ENCODE results near the gene SARM1.

The SARM1 gene

DNA sequence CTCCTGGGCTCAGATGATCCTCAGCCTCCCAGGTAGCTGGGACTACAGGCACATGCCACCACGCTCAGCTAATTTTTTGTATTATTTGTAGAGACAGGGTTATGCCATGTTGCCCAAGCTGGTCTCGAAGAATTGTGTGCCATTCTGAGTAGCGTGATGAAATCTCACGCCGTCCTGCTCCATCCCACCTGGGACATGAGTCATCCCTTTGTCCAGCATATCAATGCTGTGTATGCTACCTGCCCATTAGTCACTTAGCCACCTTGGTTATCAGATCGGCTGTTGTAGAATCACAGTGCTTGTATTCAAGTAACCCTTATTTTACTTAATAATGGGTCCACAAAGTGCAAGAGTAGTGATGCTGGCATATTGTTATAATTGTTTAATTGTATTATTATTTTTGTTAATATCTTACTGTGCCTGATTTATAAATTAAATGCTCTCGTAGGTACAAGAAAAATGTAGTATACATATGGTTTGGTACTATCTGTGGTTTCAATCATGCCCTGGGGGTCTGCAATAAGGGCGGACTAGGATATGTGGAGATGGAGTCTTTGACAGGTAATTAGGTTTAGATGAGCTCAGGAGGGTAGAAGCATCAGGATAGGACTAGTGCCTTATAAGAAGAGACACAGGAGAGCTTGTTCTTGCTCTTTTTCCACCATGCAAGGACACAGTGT, 75.4 kb downstream of the SARM1 start:
- H3K27ac ChIP-seq = no peak overlapping the region
- TF ChIP-seq ZFX (IDR thresholded peaks at IDR 0.05; ENCODE audit: borderline replicate concordance) = no peak
- TF ChIP-seq, protein P1, sequence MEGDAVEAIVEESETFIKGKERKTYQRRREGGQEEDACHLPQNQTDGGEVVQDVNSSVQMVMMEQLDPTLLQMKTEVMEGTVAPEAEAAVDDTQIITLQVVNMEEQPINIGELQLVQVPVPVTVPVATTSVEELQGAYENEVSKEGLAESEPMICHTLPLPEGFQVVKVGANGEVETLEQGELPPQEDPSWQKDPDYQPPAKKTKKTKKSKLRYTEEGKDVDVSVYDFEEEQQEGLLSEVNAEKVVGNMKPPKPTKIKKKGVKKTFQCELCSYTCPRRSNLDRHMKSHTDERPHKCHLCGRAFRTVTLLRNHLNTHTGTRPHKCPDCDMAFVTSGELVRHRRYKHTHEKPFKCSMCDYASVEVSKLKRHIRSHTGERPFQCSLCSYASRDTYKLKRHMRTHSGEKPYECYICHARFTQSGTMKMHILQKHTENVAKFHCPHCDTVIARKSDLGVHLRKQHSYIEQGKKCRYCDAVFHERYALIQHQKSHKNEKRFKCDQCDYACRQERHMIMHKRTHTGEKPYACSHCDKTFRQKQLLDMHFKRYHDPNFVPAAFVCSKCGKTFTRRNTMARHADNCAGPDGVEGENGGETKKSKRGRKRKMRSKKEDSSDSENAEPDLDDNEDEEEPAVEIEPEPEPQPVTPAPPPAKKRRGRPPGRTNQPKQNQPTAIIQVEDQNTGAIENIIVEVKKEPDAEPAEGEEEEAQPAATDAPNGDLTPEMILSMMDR (IDR thresholded peaks at IDR 0.05) = no peak

DNA sequence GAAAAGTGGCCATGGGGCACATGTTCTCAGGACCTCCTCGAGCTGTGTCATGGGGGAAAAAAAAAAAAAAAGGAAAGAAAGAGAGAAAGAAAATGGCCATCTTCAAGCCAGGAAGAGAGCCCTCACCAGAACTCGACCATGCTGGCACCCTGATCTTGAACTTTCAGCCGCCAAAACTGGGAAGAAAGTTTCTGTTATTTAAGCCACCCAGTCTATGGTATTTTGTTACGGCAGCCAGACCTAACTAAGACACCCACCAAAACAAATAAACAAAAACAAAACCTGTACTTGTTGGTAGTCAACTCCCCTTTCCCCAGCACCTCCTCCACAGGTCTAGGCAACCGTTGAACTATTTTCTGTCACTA, 75.9 kb downstream of the SARM1 start:
- no peak for TF ChIP-seq ZFX (IDR thresholded peaks at IDR 0.05; ENCODE audit: borderline replicate concordance)
- TF ChIP-seq, protein P1 (IDR thresholded peaks at IDR 0.05) = no peak
- H3K27ac ChIP-seq = no peak overlapping the region

DNA sequence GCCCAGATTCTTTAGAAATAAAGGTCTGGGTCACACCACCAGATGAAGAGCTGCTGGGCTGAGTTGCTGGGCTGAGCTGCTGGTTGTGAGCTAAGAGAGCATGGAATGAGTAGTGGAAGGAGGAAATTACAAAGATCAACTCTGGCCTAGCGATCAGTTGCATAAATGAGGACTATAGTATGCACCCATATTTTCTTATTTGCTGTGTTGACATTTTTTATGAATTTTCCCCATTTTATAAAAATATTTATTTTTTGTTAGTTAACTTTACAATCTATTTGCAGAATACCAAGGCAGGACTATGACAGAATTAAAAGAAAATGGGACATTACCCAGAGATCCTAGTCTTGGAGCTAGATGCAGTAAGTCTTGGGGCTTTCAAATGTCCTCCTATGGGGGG, 78.4 kb downstream of the SARM1 start:
- H3K27ac ChIP-seq = no peak overlapping the region
- TF ChIP-seq ZFX (IDR thresholded peaks at IDR 0.05; ENCODE audit: borderline replicate concordance) = no peak
- TF ChIP-seq, protein P1 (IDR thresholded peaks at IDR 0.05) = no peak
